ENCODE data around the gene SHD.

The SHD gene

GRCh38 chr19:4298810-4299550 lies 19.9 kb downstream of the SHD start:
- no peak for DNase-seq (ENCODE audit: low read depth)

DNA sequence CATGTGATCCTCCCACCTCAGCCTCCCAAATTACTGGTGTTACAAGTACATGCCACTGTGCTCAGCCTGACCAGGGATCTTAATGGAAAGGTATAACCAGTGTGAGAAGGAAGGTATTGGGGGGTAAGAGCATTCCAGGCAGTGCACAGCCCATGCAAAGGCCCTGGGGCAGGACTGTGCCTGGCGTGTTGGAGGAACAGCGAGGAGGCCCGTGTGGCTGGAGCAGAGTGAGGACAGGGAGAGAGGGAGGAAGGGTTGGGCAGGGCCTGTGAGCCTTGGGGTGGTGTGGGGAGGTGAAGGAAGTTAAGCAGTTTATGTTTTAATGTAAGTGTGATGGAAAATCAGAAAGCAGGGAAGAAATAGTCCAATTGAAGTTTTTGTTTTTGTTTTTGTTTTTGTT lies 21.5 kb downstream of the SHD start:
- no peak for DNase-seq (ENCODE audit: low read depth)

DNA sequence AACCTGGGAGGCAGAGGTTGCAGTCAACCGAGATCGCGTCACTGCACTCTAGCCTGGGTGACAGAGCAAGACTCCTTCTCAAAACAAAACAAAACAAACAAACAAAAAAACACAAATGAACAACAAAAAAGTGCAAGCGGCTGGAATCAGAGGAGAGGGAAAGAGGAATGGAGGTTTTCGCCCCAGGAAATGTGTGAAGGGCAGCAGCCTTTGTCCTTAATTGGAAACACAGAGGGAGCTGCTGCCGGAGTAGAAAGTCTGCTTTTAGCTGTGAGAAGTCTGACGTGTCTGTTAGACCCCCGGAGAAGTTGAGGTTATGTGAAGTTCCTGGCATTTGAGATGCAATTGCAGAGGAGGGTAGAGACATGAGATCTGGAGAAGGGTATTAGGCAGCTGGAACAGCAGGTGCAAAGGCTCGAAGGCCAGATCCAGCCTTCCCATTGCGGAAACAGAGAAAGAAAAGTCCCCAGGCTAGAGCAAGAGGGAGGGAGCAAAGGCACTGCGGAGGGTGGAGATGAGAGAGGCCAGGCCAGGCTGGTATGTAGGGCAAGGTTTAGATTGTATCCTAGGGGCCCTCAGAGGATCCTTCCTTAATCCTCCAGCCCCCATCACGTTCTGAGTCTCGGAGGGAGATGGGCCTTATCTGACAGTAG lies 22.6 kb downstream of the SHD start:
- no peak for DNase-seq (ENCODE audit: low read depth)

DNA sequence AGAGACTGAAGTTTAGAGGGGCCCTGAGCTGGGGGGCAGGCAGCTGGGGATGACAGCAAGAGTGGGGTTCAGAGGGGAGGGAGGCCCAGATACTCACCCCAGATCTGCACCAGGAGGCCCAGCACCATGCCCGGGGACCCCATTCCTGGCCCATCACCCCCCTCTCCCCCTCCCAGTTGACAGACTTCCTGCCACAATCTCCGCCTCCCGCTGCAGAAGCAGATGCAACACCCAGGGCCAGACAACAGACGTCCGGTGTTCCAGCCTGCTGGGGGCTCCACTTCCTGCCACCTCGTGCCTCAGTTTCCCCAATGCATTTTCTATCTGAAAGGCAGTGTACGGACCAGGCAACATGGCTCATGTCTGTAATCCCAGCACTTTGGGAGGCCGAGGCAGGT lies 23.2 kb downstream of the SHD start, which contains the start of gene TMIGD2:
TSS of gene TMIGD2 (minus strand) at position 147 of the 398 bp plus-strand sequence. CDS start at position 143, 4 bp downstream.
- no peak for DNase-seq (ENCODE audit: low read depth)

DNA sequence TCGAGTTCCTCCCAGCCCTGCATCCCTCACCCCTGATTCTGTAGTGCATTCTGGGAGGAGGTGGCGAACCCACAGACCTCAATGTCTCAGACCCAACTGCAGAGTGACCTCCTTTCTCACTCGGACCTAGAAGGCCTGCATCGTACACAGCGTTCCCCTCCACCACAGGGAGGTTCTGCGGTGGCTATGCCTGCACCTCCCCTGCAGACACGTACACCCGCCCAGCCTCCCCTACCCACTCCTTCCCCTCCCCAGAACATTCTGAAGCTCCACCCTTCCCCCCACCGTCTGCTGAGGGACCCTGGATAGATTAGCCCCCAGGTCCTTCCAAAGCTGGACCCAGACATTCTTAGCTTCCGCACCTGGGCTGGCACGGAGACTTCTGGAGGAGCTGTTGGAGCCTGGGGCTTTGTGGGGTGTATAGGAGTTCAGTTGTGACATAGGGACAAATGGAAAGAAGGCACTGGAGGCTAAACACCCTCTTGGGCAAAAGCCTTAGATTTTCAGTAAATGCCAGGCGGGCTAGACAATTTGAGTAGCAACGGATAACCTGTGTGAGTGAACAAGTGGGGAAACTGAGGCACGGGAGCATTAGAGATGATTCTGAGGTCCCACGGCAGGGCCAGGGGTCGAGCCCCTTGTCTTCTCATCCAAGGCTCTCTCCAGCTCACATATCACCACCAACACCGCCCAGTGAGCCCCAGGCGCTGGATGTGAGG lies 24.9 kb downstream of the SHD start:
- no peak for DNase-seq (ENCODE audit: low read depth)

DNA sequence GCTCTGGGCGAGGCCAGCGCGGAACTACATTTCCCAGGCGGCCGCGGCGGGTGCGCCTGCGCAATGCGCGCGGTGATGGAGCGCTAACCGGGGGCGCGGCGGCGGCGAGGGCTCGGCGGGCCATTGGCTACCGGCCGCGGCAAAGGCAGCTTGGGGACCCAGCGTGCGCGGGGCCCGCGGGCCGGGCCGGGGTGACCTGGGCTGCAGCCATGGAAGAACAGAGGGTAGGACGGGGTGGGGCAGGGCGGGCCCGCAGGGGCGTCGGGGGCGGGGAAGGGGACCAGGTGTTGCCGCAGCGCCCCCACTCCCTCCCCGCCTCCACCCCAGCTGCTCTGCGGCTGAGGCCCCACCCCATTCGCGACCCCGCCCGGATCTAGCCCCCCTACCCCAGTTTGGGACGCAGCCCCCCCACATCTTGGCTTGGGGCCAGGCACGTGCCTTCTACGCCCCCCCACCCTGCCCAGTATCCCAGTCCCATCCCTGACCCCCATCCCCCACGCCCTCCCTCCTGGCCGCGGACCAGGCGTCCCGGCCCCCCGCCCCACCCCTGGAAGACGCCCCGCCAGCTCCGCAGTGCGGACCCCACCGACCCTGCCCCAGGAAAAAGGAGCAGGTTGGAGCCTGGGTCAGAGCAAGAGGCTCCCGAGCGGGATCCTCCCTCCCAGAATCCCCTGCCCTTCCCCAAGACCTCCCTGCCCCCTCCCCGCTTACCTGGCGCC lies 25.6 kb downstream of the SHD start, which contains the start of gene FSD1:
TSS of gene FSD1 (plus strand) at position 61 of the 719 bp plus-strand sequence. CDS start at position 210, 149 bp downstream.
- peak; percentile 45 for DNase-seq (ENCODE audit: low read depth)

DNA sequence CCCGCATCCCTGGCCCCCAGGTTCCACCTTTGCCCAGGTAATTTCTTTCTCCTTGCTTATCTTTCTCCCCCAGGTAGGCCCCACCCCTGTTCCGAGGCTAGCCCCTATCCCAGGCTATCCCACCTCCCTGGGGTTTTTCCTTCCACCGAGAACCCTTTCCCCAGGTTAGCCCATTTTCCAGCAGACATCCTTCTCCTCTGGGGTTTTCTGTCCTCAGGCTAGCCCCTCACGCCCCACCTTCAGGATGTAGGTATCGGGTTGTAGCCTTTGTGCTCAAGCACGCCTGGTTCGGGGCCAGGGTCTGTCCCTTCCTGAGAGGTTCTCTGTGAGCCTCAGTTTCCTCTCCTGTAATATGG lies 26.2 kb downstream of the SHD start:
- DNase-seq (ENCODE audit: low read depth): no peak

GRCh38 chr19:4305659-4306058 lies 26.6 kb downstream of the SHD start:
- DNase-seq (ENCODE audit: low read depth): no peak

GRCh38 chr19:4310247-4311121 lies 31.4 kb downstream of the SHD start:
- no peak for DNase-seq (ENCODE audit: low read depth)

DNA sequence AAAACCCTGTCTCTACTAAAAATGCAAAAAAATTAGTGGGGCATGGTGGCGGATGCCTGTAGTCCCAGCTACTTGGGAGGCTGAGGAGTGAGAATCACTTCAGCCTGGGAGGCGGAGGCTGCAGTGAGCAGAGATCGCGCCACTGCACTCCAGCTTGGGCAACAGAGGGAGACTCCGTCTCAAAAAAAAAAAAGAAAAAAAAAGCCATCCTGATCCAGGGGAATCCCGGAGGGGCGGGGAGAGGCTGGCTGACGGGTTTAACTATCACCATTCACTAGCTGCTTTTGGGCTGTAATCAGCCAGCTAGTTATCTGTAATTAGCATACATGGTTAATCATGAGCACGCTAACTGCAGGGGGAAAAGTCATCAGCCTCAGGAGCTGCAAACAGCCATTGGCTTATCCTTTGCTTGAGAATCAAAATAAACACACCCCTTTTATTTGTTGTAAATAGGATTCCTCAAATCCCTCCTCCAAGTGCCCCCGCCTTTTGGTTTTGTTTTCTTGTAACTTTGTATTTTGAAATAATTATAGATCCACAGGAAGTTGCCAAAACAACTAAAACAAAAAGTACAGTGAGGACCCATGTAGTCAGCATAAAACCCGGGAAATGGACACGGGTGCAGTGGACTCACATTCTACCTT lies 34.9 kb downstream of the SHD start:
- no peak for DNase-seq (ENCODE audit: low read depth)

- DNase-seq (ENCODE audit: low read depth): no peak
These were observed 37.9 kb downstream of the SHD start for GRCh38 chr19:4316956-4317355.

- DNase-seq (ENCODE audit: low read depth): no peak
These were observed 39.4 kb downstream of the SHD start for GRCh38 chr19:4318460-4318859.

DNA sequence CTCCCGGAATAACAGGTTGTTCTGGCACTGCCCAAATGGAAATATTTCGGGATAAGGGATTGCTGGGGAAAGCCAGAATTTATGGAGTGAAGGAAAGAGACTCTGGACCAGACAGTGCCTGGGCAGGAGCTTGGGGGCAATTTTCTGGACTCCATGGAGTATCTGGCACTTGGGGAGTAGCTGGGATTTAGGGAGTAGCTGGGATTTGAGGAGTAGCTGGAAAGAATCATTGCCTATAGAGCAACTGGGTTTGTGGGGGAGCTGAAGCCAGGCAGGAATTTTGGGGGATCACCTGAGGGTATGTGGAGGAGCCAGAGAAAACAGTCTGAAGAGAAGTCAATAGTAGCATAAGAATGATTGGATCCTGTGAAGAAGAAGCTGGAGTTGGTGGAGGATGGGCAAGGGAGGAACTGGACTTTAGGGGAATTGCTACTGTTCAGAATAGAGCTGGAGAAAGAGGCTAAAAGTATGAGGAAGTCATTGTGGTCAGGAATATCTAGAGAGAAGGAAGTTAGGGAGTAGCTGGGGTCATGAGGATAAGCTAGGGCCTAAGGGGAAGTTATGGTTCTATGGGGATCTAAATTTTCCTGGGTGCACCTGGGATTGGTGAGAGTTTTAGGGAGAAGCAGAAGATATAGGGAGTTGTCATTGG lies 40.1 kb downstream of the SHD start:
- DNase-seq (ENCODE audit: low read depth): no peak

DNA sequence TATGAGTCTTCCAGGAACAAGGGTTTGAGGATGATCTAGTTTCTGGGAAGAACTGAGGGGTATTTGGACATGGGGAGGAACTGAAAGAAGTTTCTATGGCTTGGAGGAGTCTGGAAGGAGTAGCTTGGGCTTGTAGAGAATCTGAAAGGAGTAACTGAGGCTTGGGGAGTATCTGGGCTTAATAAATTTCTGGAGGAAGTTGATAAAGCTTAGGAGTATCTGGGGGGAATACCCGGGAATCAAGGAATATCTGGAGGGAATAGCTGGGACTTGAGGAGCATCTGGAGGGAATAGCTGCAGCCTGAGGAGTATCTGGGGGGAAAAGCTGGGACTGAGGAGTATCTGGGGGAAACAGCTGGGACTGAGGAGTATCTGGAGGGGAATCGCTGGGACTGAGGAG lies 41.4 kb downstream of the SHD start:
- no peak for DNase-seq (ENCODE audit: low read depth)

- DNase-seq (ENCODE audit: low read depth): no peak
These were observed 44.0 kb downstream of the SHD start for GRCh38 chr19:4322942-4323665.

DNA sequence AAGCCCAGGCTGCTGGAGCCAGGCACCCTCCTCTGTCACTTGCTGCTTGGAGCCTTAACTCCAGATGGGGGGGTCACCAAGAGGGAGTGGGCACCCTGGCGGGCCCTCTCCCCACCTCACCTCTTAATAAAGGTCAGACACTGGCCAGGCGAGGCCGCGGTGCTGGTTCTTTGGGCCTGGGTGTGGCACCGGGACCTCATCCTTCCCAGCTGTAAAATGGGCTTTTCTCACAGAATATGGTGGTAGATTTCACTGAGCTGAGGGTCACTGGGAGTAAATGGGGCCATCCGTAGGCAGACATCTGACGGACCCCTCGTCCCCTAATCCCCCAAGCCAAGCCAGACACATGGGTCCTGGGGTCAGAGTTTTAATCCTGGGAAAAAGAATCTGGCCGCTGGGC lies 44.6 kb downstream of the SHD start:
- no peak for DNase-seq (ENCODE audit: low read depth)

DNA sequence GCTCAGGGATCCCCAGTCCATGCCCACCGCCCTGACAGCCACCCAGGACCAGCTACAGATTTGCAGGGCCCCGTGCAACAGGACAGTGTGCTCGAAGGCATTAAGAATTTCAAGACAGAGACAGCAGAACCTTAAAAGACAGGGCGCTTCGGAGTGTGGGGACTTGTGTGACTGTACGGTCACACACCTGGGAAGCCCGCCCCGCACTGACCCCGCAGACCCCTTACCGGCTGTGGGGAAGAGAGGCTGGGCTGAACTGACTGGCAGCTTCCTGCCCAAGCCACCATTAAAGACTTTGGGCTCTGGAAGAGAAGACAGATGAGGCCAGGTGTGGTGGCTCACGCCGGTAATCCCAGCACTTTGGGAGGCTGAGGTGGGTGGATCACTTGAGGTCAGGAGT lies 45.2 kb downstream of the SHD start:
- DNase-seq (ENCODE audit: low read depth): no peak

GRCh38 chr19:4326215-4326836 lies 47.3 kb downstream of the SHD start:
- DNase-seq (ENCODE audit: low read depth): no peak

GRCh38 chr19:4326837-4327251 lies 47.8 kb downstream of the SHD start:
- no peak for DNase-seq (ENCODE audit: low read depth)
